Astrocyte (in vitro differentiated cells and primary cell): ENCODE measurements around the gene DCLRE1A.

Experiments
- EZH2 ChIP-seq: IDR thresholded peaks from 2 replicates; pipeline ENCODE4 v1.6.1; 2012; ENCODE audit warnings: mild to moderate bottlenecking, low read length, inconsistent platforms; ENCODE audit not compliant: insufficient read depth
- TF ChIP-seq, protein P1 (sequence below): IDR thresholded peaks from 2 replicates; pipeline ENCODE4 v1.5.1; 2011; ENCODE audit warnings: low read depth, mild to moderate bottlenecking, inconsistent platforms, low read length, moderate library complexity; ENCODE audit not compliant: insufficient read depth

DNA sequence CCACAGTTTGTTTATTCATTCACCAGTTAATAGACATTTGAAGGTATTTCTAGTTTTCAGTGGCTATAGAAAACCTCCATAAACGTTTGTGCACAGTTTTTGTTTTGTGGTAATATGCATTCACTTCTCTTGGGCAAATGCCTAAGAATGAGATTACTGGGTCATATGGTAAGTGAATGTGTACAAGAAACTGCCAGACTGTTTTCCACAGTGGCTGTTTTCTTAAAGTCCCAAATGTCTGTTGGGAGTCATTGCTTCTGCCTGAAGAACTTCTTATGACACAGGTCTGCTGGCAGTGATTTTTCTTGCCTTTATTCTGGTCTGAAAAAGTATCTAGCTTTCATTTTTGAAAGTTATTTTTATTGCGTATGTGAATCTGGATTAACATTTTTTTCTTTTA lies 36.0 kb upstream of the DCLRE1A start:
- TF ChIP-seq, protein P1, sequence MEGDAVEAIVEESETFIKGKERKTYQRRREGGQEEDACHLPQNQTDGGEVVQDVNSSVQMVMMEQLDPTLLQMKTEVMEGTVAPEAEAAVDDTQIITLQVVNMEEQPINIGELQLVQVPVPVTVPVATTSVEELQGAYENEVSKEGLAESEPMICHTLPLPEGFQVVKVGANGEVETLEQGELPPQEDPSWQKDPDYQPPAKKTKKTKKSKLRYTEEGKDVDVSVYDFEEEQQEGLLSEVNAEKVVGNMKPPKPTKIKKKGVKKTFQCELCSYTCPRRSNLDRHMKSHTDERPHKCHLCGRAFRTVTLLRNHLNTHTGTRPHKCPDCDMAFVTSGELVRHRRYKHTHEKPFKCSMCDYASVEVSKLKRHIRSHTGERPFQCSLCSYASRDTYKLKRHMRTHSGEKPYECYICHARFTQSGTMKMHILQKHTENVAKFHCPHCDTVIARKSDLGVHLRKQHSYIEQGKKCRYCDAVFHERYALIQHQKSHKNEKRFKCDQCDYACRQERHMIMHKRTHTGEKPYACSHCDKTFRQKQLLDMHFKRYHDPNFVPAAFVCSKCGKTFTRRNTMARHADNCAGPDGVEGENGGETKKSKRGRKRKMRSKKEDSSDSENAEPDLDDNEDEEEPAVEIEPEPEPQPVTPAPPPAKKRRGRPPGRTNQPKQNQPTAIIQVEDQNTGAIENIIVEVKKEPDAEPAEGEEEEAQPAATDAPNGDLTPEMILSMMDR: no peak
- no peak for TF ChIP-seq EZH2
